H54 (cell line): ENCODE data around the gene ALOX5AP.
A peak's percentile ranks its signal among the peaks of the same experiment; 100 is the strongest.

ENCODE experiments used
- DNase-seq: peaks from one replicate; pipeline ENCODE4 v3.0.0; 2011; ENCODE audit warnings: low spot score, mixed read lengths; ENCODE audit not compliant: insufficient read length
- FAIRE-seq: peaks from 3 replicates; lab custom pipeline; 2011; peaks lifted over from hg19 to GRCh38; lab: Jason Lieb, UNC
- POLR2A ChIP-seq: IDR thresholded peaks from 2 replicates; pipeline ENCODE4 v1.6.1; 2011; ENCODE audit warnings: low read depth, mild to moderate bottlenecking, low read length

The ALOX5AP gene

DNA sequence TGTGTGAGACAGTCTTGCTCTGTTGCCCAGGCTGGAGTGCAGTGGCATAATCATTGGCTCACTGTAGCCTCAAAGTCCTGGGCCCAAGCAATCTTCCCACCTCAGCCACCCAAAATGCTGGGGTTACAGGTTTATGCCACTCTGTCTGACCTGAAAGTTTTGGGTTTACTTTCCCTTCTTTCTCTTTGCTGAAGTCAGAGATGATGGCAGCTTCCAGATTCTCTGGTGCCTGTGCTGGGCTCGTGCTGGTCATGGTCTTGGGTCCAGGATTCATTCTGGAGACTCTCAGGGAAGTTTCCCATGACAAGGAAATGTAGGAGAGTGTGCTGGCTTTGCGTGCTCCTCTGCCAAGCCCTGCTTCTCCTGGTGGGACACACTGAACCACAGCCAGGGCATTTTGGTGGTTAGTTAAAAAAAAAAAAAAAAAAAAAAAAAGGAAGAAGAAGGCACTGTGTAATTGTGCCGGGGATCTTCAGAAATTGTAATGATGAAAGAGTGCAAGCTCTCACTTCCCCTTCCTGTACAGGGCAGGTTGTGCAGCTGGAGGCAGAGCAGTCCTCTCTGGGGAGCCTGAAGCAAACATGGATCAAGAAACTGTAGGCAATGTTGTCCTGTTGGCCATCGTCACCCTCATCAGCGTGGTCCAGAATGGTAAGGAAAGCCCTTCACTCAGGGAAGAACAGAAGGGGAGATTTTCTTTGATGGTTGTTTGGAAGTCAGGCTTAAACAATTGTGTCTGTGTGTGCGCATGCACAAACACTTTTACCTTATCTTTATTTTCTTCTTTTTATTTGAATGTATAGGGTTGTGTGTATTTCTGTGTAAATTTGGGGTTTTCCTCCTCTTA is at the start of gene ALOX5AP:
Gene ALOX5AP, plus strand, starts transcription at position 519 of the 847 bp plus-strand sequence. Its CDS starts 63 bp downstream, at position 582.
- no peak for TF ChIP-seq POLR2A
- FAIRE-seq = no peak
- no peak for DNase-seq

DNA sequence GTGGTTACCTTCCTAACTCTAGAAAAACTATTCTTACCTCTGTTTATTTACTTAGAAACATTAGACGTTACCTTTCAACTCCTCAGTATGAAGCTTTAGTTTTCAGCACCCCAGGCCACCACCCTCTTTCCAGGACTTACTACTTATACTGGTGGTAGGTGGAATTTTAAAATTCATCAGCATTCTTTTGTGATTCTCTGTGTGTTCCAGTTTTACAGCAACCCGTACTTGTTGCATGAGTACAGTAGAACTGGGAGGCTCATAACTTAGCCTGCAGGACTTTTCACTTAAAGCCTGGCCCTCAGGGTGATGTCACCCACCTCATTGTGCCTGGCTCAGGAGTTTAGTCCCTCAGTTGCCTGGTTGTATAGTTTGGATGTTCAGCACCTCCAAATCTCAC is 49.4 kb upstream of the ALOX5AP start:
- DNase-seq = no peak
- no peak for TF ChIP-seq POLR2A
- FAIRE-seq = no peak

DNA sequence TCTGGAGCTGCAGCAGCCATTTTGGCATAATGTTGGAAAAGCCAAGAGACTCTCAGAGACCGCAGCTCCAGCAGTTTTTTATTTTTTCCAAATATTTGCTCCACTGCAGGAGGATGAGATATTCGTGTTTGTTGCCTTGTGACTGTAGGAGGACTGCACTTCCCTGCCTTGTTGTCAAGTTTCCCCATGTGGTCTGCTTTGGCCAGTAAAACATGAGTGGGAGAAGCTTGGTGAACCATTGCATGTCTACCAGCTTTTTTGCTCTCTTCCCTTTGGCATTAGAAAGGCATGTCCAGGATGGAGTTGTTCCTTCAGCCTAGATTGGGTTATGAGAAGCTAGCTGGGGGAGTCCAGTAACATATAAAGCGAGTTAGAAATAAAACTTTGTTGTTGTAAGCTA is 47.7 kb upstream of the ALOX5AP start:
- no peak for TF ChIP-seq POLR2A
- DNase-seq (no peak), FAIRE-seq (no peak)

DNA sequence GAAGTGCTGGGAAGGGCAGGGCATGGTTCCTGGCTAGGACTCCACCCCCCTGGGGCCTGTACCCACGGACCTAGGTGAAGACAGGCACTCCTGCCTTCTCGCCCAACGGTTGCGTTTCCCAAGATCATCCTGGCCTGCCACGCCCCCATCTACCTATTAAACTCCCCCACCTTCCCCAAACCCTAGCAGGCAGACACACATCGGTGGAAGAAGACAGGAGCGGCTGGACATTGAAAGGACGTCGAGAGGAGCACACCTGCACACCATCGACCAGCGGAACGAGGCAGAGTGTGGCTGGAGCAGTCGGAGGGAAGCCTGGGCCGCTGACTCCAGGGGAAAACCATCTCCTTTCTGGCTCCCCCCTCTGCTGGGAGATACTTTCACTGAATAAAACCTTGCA is 45.6 kb upstream of the ALOX5AP start:
- DNase-seq = no peak
- no peak for TF ChIP-seq POLR2A
- no peak for FAIRE-seq

DNA sequence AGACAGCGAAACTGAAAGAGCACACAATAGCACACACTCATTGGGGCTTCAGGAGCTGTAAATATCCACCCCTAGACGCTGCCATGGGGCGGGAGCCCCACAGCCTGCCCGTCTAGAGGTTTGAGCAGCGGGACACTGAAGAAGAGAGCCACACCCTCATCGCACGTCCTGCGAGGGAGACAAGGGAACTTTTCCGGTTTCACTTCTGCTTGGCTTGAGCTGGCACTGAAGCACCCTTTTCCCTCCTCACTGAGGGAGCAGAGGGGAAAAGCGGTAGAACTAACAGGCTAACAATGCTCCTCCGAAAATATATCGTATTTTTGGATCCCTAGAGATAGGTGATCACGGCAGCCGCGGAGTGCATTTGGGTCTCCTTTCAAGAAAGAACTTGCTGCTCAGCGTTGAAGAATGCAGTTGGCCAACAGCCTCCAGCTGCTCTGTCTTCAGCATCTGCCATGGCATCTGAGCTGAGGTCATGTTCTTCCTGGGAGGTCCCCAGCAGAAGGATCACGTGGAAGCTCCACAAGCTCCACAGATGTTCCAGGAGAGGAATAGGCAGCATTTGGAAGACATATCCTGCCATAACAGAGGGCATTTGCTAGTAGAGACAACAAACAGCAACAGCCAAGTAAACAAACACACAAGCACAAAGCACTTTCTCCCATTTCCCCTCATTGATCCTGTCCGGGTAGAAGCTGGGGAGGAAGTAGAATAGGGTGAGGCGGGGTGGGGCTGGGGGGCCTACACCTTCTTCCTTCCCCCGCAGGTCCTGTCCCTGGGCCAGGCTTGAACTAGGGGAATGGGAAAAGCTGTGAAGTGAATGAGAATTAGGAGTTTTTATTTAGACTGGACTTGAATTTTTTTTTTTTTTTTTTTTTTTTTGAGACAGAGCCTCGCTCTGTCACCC is 44.8 kb upstream of the ALOX5AP start:
- DNase-seq (peak; percentile 38), FAIRE-seq (peak; percentile 45)
- no peak; the same call in 1 of the 2 replicates for TF ChIP-seq POLR2A

DNA sequence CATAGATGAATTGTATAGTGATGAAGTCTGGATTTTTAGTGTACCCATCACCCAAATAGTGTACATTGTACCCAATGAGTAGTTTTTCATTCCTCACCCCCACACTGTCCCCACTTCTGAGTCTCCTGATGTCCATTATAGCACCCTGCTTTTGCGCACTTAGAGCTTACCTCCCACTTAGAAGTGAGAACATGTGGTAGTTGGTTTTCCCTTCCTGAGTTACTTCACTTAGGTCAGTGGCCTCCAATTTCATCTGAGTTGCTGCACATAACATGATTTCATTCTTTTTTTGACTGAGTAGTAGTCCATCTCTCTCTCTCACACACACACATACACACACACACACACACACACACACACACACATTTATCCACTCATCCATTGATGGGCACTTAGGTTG is 43.2 kb upstream of the ALOX5AP start:
- FAIRE-seq (no peak), DNase-seq (no peak)
- TF ChIP-seq POLR2A = no peak

DNA sequence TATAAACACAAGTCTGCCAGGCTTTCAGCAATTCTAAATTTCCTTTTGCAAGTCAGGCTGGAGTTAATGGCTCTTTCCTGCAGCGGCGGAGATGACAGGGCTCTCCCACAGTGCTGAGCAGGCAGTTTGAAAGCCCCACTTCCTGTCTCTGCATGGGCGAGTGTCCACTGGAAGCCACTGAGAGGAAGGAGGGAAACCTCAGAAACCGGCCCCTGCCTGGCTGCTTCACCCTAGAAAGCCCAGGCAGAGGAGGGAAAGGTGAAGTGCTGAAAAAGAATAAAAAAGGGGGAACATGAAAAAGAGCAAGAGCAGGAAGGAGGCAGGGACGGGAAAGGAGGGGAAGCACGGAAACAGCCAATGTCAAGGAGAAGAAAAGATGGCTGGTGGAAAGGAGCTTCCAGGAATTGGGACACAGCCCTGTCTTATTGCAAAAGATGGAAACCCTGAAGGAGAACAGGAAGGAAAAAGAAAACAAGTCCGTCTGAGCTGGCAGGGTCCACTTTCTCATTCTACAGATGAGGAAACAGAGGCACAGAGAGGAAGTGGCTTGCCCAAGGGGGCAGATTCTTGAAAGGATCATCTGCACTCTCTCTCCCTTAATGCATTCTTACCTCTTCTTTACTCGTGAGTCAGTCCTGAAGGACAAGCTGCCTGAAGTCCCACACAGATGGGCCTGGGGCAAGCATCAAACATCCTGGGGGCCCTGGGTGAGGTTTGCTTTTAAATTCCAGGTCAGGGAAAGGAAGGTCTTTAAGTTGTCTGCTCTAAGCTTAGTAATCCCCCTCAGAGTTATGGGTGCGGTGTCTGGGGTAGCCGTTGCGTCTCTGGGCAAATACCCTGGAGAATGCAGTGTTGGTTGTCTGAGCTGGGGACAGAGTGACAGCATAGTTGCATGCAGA is 38.8 kb upstream of the ALOX5AP start:
- TF ChIP-seq POLR2A = no peak
- no peak for FAIRE-seq
- DNase-seq = no peak

DNA sequence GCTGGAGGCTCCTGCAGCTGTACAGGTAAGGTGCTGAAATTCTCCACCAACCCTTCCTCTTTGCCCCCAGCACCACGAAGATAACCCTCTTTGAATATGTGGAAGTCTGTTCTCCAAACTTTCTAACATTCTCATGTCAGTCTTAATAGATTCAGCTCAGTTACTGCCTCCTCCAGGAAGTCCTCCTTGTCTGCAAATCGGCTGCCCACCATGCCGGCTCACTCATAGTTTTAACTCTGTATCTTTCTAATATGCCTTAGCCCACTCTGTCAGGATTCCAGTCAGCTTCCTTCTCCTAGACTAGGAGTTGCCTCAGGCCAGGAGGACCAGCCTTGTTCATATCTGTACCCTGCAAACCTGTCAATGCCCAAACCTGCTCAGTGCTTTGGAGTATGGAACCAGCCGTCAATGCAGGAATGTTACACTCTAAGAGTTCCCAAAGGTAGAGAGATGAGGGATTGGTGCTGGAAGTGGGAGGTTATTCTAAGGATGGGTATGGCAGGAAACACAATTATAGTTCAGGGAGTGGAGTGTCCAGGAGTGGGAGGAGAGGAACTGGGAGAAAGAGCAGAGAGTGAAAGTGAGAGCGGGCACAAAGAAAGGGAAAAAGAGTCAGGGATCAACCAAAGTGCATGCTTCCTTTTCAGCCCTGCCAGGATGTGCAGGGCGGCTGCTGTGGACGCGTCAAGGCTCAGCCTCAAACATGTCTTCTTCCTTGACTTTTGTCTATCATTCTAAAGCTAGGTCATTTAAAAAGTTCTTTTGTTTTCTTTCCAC is 38.0 kb upstream of the ALOX5AP start:
- DNase-seq (no peak), FAIRE-seq (no peak)
- TF ChIP-seq POLR2A = no peak

DNA sequence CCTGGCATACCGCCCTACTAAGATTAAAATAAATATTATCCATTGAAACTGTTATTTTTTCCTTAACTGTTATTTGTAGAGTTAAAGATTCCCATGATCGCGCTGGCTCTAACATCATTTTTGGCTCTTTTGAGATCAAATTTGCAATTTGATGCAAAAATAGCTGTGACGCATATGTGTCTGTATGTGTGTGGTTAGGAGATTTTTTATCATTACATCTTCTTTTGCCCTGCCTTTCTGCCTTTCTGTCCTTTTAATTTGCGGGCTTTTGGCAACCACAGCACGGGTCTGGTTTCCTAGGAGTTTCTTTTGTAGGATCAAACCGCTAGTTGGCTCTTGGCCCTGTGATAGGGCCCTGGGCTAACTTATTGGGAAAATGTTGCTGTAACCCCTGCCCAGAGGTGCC is 37.3 kb upstream of the ALOX5AP start:
- FAIRE-seq (no peak), DNase-seq (no peak)
- TF ChIP-seq POLR2A = no peak

DNA sequence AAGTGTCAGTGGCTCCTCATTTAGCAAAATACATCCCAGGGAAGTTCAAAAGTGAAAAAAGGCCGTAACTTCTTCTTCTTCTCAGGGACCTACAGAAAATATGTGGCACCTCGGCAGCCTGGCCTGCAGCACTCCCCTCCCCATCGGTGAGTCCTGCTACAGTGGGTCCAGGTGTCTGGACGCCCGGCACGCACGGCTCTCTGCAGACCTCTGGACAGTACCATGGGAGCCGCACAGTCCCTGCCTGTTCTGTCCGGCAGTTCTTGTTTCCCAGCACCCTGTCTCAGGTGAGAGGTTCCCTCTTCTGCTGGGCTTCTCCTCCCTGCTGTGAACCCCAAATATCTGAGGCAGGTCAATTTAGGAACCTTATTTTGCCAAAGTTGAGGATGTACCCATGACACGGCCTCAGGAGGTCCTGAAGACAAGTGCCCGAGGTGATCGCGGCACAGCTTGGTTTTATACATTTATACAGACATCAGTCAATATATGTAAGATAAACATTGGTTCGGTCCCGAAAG is 36.8 kb upstream of the ALOX5AP start:
- TF ChIP-seq POLR2A = no peak
- no peak for FAIRE-seq
- DNase-seq = no peak

DNA sequence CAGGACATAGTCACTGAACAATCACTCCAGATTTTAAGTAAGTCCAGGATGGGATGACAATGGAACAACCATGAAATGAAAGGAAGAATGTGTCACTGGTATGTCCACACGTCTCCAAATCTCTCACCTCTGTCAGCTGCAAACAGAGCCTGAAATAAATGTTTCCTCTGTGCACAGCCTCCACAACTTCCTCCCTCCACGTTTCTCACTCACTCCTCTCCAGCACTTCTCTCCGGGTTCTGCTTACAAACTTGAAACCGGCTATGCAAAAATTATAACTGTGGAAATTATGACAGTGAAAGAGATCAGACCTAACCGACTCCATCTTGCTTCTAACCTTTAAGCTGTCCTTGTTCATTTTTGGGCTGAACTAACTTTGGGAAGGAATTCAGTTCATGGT is 35.0 kb upstream of the ALOX5AP start:
- TF ChIP-seq POLR2A = no peak
- DNase-seq (no peak), FAIRE-seq (no peak)

DNA sequence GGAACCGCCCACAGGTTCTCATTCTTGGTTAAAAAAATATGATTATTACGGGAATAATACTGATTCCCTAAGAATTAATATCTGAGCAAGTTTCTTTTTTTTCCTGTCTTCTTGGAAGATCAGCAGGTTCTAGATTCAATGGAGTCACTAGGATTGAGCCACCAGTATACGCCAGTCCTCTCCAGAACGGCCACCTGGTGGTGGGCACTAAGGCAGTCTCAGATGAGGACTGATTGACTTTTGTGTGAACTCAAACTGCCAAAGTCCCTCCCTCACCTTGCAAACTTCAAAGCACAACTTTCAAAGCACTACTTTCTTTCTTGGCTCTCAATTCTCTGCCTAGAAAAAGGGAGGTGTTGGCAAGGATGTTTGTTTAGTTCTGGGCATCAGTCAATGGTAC is 33.3 kb upstream of the ALOX5AP start:
- no peak for TF ChIP-seq POLR2A
- FAIRE-seq (no peak), DNase-seq (no peak)
